PFSK-1 (cell line): ENCODE measurements around the gene RPS3.

Experiments used
- POLR2AphosphoS5 ChIP-seq: IDR thresholded peaks from 2 replicates; pipeline ENCODE4 v1.6.1; 2012; ENCODE audit warnings: low read depth, mild to moderate bottlenecking, control low read depth, low read length, moderate library complexity
- REST ChIP-seq, 2 experiments: IDR thresholded peaks; 2 replicates each; pipeline versions ENCODE4 v1.6.1 to v1.8.0; 2011 to 2012; ENCODE audit warnings: low read depth in 2 of 2, low read length in 2 of 2, control low read depth in 1 of 2, inconsistent platforms in 1 of 2, mild to moderate bottlenecking in 1 of 2, moderate library complexity in 1 of 2; ENCODE audit not compliant: insufficient read depth in 1 of 2
- SIN3A ChIP-seq: IDR thresholded peaks from 2 replicates; pipeline ENCODE4 v1.6.1; 2012; ENCODE audit warnings: mild to moderate bottlenecking, low read length, moderate library complexity, borderline replicate concordance; ENCODE audit not compliant: insufficient read depth
- TAF1 ChIP-seq: IDR thresholded peaks from 2 replicates; pipeline ENCODE4 v1.6.1; 2012; ENCODE audit warnings: low read length, control low read depth, borderline replicate concordance; ENCODE audit not compliant: insufficient read depth

- TF ChIP-seq TAF1 (no peak), POLR2AphosphoS5 (no peak), REST (IDR thresholded peaks at IDR 0.05; ENCODE audit: insufficient read depth in 1 of 2, low read depth in 2 of 2, low read length in 2 of 2) (no peak), SIN3A (no peak)
Observed at GRCh38 chr11:75384438-75385080, 14.8 kb upstream of the RPS3 start.
